Ishikawa (cell line): ENCODE results near the gene CCL7.

ENCODE experiments used
- CEBPB ChIP-seq: IDR thresholded peaks from 2 replicates; pipeline ENCODE4 v1.6.1; 2012
- CREB1 ChIP-seq: IDR thresholded peaks from 2 replicates; pipeline ENCODE4 v1.6.1; 2012; ENCODE audit warnings: low read depth
- EGR1 ChIP-seq: IDR thresholded peaks from 2 replicates; pipeline ENCODE4 v1.6.1; 2012
- EP300 ChIP-seq: IDR thresholded peaks from 2 replicates; pipeline ENCODE4 v1.6.1; 2012; ENCODE audit warnings: borderline replicate concordance
- FOXM1 ChIP-seq: IDR thresholded peaks from 2 replicates; pipeline ENCODE4 v1.6.1; 2012; ENCODE audit warnings: low read depth, borderline replicate concordance
- MAX ChIP-seq: IDR thresholded peaks from 2 replicates; pipeline ENCODE4 v1.6.1; 2012
- NFIC ChIP-seq: IDR thresholded peaks from 2 replicates; pipeline ENCODE4 v1.6.1; 2012
- RAD21 ChIP-seq: IDR thresholded peaks from 2 replicates; pipeline ENCODE4 v1.6.1; 2012; ENCODE audit warnings: low read depth
- REST ChIP-seq: IDR thresholded peaks from 2 replicates; pipeline ENCODE4 v1.6.1; 2012; ENCODE audit warnings: low read depth, mild to moderate bottlenecking
- TAF1 ChIP-seq: IDR thresholded peaks from 2 replicates; pipeline ENCODE4 v1.6.1; 2012; ENCODE audit warnings: low read depth, mild to moderate bottlenecking
- TCF12 ChIP-seq: IDR thresholded peaks from 2 replicates; pipeline ENCODE4 v1.6.1; 2012; ENCODE audit warnings: low read depth
- TEAD4 ChIP-seq: IDR thresholded peaks from 2 replicates; pipeline ENCODE4 v1.6.1; 2012
- USF1 ChIP-seq: IDR thresholded peaks from 2 replicates; pipeline ENCODE4 v1.6.1; 2012
- YY1 ChIP-seq: IDR thresholded peaks from 2 replicates; pipeline ENCODE4 v1.6.1; 2012; ENCODE audit warnings: low read depth
- ZBTB7A ChIP-seq: IDR thresholded peaks from 2 replicates; pipeline ENCODE4 v1.6.1; 2012; ENCODE audit warnings: low read depth

The CCL7 gene

GRCh38 chr17:34241062-34241461, 29.0 kb upstream of the CCL7 start:
- TF ChIP-seq CEBPB (no peak), TCF12 (no peak), CREB1 (no peak), EP300 (no peak), EGR1 (no peak), RAD21 (no peak), REST (no peak), MAX (no peak)

- TF ChIP-seq NFIC (no peak), EGR1 (no peak), FOXM1 (no peak), USF1 (no peak), RAD21 (no peak), CEBPB (no peak), TCF12 (no peak), REST (no peak), MAX (no peak), TEAD4 (no peak)
Measured at GRCh38 chr17:34242587-34243363, 27.2 kb upstream of the CCL7 start.

GRCh38 chr17:34243364-34244320, 26.4 kb upstream of the CCL7 start:
- no peak for TF ChIP-seq CEBPB
- no peak for TF ChIP-seq ZBTB7A
- no peak for TF ChIP-seq NFIC
- TF ChIP-seq RAD21 = no peak
- TF ChIP-seq YY1 = no peak
- no peak for TF ChIP-seq FOXM1
- TF ChIP-seq USF1 = no peak
- TF ChIP-seq TAF1 = no peak
- no peak for TF ChIP-seq EGR1
- TF ChIP-seq REST = no peak
- TF ChIP-seq TEAD4 = no peak
- no peak for TF ChIP-seq CREB1
- no peak for TF ChIP-seq MAX
- no peak for TF ChIP-seq EP300
- no peak for TF ChIP-seq TCF12
